ENCODE data around the gene ACTC1. TPM values are rescaled to one million over a fixed set of nuclear protein-coding genes. Genes with fewer than 3 reads are reported as not detected.

ACTC1 gene
- total and polyA plus RNA-seq, 2 experiments from 2014 or later, result 26.2 to 35.9 TPM

- TF ChIP-seq REST (IDR thresholded peaks at IDR 0.05; ENCODE audit: unreplicated experiment) (no peak), CTCF (conservative IDR thresholded peaks at IDR 0.05; ENCODE audit: low read depth in 2 of 2) (no peak), ETS1 (IDR thresholded peaks at IDR 0.05) (no peak), POLR2AphosphoS5 (IDR thresholded peaks at IDR 0.05; ENCODE audit: low read depth) (no peak), JUNB (IDR thresholded peaks at IDR 0.05; ENCODE audit: unreplicated experiment) (no peak), EZH2phosphoT487 (IDR thresholded peaks at IDR 0.05; ENCODE audit: unreplicated experiment) (no peak), CREB1 (CRISPR knock-in tag; IDR thresholded peaks at IDR 0.05; ENCODE audit: low read depth) (no peak), STAT1 (IDR thresholded peaks at IDR 0.05; ENCODE audit: unreplicated experiment) (no peak), ZNF114 (CRISPR knock-in tag; IDR thresholded peaks at IDR 0.05) (no peak), EZH2 (IDR thresholded peaks at IDR 0.05; ENCODE audit: low read depth, unreplicated experiment) (no peak), ZNF331 (CRISPR knock-in tag; IDR thresholded peaks at IDR 0.05; ENCODE audit: low read depth) (no peak)
Observed at GRCh38 chr15:34791701-34792100, 3.6 kb downstream of the ACTC1 start (continued).

- Mint-ChIP-seq H3K9me3 (no peaks in the 10 kb centered on the region), H3K27ac (no peak overlapping the region), H3K4me1 (peaks cover 5% of the 10 kb centered on the region; the same call in 2 of the 3 replicates), H3K36me3 (ENCODE audit: low read depth) (no peaks in the 10 kb centered on the region), H3K27me3 (ENCODE audit: insufficient read depth, low read depth, poor library complexity) (peaks cover 15% of the 10 kb centered on the region), H3K4me3 (no peak overlapping the region)
- H3K4me3 ChIP-seq, result no peak overlapping the region
- peaks cover 14% of the 10 kb centered on the region for H3K27me3 ChIP-seq (ENCODE audit: insufficient read depth)
- no peak overlapping the region for H3K4me2 ChIP-seq
- no peaks in the 10 kb centered on the region for H3K79me2 ChIP-seq (replicated peaks; ENCODE audit: insufficient read depth)
- no peak overlapping the region for H2AFZ ChIP-seq
- DNase-seq (ENCODE audit: low spot score) (no peak), ATAC-seq (no peak)
- H4K20me1 ChIP-seq (replicated peaks; ENCODE audit: insufficient read depth), result no peaks in the 10 kb centered on the region
- 0 out of 2 replicates have a peak, but pooled peaks cover 5% of the 10 kb centered on the region for H3K9me2 ChIP-seq (ENCODE audit: insufficient read depth)
- no peak overlapping the region for H3K27ac ChIP-seq (ENCODE audit: low read depth)
- TF ChIP-seq NANOG (IDR thresholded peaks at IDR 0.05; ENCODE audit: borderline replicate concordance) (no peak), REST (IDR thresholded peaks at IDR 0.05; ENCODE audit: unreplicated experiment) (no peak), ZNF114 (CRISPR knock-in tag; IDR thresholded peaks at IDR 0.05) (no peak), CREB1 (CRISPR knock-in tag; IDR thresholded peaks at IDR 0.05; ENCODE audit: low read depth) (no peak), JUNB (IDR thresholded peaks at IDR 0.05; ENCODE audit: unreplicated experiment) (no peak), EZH2 (IDR thresholded peaks at IDR 0.05; ENCODE audit: low read depth, unreplicated experiment) (no peak)
- no peaks in the 10 kb centered on the region for H3K4me1 ChIP-seq (ENCODE audit: insufficient read depth)
- no peaks in the 10 kb centered on the region for H3F3A ChIP-seq (replicated peaks; ENCODE audit: low read depth)
- H3K36me3 ChIP-seq (ENCODE audit: insufficient read depth), result peaks cover 9% of the 10 kb centered on the region; the same call in 1 of the 2 replicates
Observed at GRCh38 chr15:34790121-34790520, 5.2 kb downstream of the ACTC1 start.
